HG03108 (cell line): ENCODE measurements around the gene CXCL5.
A peak's percentile ranks its signal among the peaks of the same experiment; 100 is the strongest.

Experiments
- ATAC-seq: cut with Tn5 transposase; IDR thresholded peaks from one replicate; pipeline ENCODE4 v1.9.1; 2021; ENCODE audit warnings: moderate library complexity; ENCODE audit not compliant: unreplicated experiment

Gene CXCL5

DNA sequence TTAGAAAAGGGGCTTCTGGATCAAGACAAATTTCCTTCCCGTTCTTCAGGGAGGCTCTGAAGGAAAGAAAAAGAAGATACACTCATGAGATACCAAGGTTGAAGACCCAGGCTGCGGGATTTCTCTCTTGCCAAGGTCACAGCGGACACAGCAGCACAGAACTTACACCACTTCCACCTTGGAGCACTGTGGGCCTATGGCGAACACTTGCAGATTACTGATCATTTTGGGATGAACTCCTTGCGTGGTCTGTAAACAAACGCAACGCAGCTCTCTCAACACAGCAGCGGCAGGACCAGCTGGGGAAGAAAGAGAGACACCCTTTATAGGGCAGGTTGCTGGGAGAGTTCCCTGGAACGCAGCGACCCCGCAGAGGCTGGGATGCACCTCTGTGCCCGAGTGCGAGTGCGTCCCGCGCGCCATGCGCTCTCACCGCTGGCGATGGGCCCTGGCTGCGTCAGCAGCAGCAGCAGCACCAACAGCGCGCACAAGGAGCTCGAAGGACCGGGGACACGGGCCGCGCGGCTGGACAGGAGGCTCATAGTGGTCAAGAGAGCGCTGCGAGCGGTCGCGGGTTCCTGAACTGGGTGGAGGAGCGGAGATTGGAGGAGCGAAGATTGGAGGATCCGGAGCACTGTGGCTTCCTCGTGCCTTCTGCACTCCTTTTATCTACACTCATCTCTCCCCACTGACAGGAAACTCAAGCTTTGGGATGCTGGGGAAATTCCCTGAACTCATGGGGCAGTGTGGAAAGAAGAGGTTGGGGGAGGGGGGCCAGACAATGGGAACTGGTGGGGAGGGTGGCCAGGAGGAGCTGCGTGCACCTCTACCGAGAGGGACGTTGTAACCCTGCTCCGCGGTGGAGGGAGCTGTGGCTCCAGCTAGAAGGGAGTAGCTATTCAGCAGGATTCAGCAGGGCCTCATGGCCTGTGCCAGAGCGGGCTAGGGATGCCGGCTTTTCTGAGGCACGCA lies at the start of gene CXCL5:
Gene CXCL5, minus strand, starts transcription at position 638 of the 972 bp plus-strand sequence. Its CDS starts 96 bp downstream, at position 542.
- ATAC-seq = no peak

GRCh38 chr4:74047152-74047551 lies 48.7 kb upstream of the CXCL5 start:
- ATAC-seq = no peak

GRCh38 chr4:74045772-74046171 lies 47.3 kb upstream of the CXCL5 start:
- no peak for ATAC-seq

DNA sequence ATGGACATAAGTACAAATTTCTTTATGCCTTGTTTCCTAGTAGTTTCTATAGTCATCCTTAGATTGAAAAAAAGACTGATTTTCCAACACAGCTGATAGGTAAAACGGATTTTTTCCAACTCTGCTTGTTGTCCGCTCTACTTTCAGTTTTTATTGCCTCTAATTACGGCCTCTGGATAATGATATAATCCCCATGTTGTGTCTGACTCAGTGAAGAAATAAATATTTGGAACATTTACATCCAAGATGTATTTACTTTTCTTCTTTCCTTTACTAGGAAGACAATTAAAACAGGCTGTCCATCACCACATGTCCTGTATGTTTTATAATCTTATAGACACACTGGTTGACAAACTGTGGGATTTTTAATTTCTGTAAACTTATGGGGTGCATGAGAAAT lies 46.8 kb upstream of the CXCL5 start:
- no peak for ATAC-seq

- ATAC-seq = no peak
Observed at GRCh38 chr4:74044677-74045076, 46.2 kb upstream of the CXCL5 start.

- no peak for ATAC-seq
Observed at GRCh38 chr4:74042681-74043080, 44.2 kb upstream of the CXCL5 start.

DNA sequence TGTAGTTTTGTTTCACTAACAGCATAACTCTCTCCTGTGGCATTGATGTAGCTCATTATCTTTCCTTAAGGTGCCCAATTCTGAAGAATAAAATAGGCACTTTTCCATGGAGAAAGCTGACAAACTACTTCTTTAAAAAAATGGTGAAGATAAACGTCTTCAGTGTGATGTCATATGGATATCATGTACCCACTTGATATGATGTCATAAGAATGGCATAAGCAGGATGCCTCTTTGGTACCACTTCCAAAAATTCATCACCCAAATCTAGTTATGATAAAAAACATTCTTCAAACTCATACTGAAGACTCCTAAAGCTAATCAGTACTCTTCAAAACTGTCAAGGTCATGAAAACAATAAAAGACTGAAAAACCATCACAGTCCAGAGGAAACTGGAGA lies 42.9 kb upstream of the CXCL5 start:
- no peak for ATAC-seq

DNA sequence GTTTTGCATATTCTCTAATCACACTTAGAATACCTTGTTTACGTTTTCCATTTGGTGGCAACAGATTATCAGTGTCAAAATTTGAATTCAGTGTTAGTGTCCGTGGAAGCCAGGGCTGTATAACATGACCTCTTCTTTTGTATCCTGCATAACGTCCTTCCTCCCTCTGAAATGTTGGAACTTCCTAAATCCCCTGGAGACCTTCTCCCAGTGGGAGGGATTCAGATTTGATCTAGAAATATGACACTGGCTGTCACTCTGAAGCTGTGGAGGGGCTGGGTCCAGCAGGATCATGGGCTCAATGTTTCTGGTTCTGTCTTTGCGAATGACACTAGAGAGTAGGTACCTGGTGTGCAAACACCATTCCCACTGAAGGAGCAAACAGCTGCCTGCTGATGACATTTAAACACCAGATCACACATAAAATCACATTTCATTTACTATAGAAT lies 40.9 kb upstream of the CXCL5 start:
- no peak for ATAC-seq

DNA sequence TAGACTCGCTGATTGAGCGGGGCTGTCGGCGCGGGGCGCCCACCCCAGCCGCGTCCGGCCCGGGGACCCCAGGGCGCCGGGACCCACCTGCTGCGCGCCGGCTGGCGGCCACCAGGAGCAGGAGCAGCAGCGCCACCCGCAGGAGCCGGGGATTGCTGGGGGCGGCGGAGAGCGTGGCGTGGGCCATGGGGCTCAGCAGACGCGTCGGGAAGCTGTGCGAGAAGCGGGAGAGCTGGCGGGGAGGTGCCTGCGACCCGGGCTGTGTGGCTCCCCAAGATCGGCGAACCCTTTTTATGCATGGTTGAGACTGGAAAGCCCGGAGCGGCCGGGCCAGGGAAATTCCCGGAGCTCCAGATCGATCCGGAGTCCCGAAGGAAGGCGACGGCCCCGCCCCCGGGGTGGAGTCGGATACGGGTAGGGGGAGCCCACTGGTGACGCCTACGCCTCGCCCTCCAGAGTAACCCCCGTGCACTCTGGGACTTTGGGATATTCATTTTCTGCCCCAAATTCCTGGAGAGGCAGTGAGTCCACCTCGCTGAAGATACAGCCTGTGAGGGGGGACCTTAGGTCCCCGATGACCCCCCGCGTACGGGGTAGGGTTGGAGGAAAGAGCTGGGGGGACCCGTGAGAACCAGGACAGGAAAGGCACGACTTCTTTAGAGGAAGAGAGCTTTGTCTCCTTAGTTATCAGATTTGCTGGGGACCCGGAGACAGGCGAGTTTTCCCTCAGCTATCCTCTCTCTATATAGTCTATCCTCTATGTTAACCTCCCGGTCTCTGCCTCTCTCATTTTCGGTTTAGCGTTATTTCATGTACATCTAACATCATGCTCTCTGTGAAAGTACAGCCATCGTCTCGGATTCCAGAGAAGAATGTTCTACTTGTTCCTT lies 40.2 kb upstream of the CXCL5 start, which contains the start of gene CXCL3:
Gene CXCL3, minus strand, starts transcription at position 265 of the 890 bp plus-strand sequence. Its CDS starts 78 bp downstream, at position 187.
- ATAC-seq = peak; percentile 55

DNA sequence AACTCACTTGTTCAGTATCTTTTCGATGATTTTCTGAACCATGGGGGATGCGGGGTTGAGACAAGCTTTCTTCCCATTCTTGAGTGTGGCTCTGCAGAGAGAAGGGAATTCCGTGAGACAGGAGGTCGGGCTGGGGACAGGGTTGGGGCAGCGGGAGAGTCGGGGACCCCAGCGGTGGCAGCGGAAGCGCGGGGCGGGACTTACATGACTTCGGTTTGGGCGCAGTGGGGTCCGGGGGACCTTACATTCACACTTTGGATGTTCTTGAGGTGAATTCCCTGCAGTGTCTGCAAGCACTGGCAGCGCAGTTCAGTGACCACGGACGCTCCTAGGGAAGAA lies 39.6 kb upstream of the CXCL5 start:
- ATAC-seq = no peak

DNA sequence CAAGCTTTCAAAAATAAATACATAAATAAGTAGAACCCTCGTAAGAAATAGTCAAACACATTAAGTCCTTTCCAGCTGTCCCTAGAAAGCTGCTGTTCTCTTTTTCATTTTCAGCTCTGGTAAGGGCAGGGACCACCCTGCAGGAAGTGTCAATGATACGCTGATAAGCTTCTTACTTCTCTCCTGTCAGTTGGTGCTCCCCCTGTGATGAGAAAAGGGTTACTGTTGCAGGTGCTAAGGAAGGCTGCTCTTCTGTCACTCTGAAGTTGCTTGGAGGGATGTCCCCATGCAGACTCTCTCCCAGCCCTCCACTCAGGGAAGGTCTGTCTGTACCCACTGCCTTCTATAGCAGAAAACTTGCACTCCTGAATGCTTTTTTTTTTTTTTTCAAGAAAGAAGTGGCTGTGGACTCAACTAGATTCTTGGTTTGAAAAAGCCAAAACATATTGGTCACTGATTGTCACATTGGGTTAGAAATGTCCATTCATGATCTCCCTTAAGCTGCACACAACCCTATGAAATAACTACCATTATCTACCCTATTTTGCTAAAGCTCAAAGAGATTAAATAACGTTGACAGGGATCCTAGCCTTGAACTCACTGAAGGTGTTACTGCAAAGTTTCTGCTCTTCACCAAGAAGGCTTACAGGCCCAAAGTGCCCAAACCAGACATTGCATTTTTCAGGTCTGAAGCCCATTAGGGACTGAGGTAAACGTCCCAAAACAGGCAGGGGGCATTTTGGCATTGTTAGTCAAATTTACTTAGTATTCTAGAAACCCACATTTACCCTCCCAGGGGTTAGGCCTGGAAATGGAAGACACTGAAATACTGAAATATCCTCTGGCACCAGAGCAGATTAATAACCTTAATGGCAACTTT lies 38.8 kb upstream of the CXCL5 start:
- ATAC-seq = no peak

DNA sequence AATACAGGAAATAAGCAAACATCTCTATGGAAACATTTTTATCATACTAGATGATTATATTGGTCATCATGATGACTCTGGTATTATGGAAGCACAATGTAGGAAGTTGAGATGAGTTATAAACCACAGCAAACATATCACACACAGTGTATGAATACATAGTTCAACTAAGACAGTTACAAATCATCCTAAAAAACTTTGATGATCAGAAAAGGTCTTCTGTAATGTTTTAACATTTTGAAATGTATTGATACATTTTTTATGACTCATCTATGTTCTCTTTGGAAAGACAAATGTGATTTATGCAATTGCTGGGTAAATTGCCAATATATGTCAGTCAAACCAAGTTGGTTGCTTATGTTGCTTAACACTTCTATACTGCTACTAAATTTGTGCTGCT lies 35.3 kb upstream of the CXCL5 start:
- ATAC-seq = no peak

DNA sequence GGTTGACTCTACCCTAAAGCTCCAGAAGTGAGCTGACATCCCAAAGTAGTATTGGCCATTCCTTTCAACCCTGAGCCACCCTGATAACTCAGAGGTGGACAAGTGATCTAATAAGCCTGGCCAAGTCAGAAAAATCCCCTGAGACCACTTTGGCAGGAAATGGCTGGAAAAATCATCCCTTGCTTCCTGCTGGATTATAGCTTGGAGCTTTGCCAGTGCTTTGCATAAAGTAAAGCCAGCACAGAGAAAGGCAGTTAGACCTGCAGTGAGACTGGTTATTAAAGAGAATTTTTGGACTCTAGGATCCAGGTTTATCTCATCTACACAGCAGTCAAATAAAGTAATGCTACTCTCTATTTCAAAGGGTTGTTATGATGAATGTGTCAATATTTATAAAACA lies 33.6 kb upstream of the CXCL5 start:
- no peak for ATAC-seq

DNA sequence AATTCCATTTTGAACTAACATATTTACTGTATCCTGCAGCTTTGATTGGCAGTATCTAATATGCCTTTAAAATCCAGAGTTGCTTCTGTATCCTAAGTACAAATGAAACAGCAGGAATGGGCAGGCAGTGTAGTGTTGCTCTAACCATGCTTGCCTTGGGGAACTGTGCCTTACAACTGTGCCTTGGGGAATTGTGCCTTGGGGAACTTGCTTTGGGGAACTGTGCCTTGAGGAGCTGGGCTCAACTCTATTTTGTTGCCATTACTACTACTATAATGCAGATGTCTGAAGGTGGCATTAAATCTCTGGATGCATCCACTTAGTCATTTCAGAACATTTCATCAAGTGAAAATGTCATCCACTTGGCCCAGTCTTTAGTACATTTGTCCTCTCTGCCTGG lies 33.1 kb upstream of the CXCL5 start:
- ATAC-seq = no peak

GRCh38 chr4:74030285-74030684 lies 31.8 kb upstream of the CXCL5 start:
- ATAC-seq = no peak

GRCh38 chr4:74028504-74028903 lies 30.0 kb upstream of the CXCL5 start:
- ATAC-seq = no peak

DNA sequence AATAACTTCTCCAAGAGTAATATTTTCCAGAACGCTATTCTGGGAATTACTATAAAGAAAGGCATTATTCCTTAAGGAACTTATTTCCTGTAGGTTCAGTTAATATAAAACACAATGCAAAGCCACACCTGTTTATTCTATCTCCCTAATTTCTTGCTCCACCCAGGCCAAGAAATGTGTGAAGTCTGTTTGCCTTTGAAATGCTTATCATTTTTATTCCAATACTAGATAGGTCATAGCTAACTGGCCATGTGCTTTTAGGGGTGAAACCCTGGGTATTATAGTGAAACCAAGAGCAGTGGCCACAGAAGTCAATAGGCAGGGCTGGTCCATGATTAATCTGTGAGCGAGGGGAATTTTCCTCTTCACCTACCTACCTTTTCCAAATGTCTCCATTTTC lies 25.2 kb upstream of the CXCL5 start:
- no peak for ATAC-seq

DNA sequence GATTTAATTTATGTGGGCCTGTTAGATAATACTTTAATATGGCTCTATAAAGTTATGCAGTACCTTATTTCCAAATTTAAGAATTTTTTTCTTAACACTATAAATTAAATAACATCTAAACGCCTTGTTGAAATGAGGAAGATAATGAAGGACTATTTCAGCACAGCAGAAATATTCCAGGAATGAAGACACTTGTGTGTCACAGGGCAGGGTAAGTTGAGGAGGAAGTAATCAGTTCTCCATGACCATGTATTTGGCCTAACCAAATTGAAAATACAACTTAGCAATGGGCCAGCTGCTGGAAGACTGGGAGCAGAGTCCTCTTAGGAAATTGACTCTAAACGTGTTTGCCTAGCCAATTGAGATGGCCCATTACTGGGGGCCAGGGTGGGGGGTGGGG lies 23.1 kb upstream of the CXCL5 start:
- ATAC-seq = no peak

DNA sequence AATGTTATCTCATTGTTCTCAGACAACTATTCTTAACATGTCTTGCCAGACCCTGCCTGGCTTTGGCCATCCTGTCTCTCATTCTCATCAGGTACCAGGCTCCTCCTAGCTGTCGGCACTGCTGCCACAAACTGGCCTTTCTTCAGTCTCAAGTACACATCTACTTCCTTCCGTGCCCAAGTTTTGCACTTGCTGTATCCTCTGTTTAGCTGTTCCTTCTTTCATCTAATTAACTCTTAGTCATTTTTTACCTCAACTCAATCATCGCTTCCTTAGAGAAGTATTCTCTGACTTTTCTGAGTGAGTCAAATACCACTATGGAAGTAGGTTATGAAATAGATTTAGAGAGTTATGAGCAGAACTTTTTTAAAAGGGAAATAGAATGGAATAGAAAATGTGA lies 20.3 kb upstream of the CXCL5 start:
- ATAC-seq = no peak

DNA sequence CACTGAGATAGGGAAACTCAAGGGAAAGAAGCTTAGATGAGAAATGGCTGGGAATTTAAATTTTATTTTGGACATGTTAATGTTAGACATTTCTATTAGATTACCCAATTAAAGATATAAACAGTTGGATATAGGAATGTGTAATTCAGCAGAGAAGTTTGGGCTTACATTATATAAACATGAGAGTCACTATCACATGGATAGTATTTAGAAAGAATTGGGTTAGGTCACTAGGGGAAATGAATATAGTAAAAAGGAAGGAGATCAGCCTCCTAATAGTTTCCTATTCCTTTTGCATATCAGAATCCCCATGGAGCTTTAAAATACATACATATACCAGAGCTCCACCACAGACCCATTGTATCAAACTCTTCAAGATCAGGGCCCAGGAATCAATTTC lies 19.6 kb upstream of the CXCL5 start:
- no peak for ATAC-seq

GRCh38 chr4:74016068-74016467 lies 17.6 kb upstream of the CXCL5 start:
- ATAC-seq = no peak
